HG02798 (cell line): ENCODE results near the gene RNF168.
A peak's percentile ranks its signal among the peaks of the same experiment; 100 is the strongest.
"Not testable (repeated sequence)": the region's sequence is repeated elsewhere in the genome, so short reads cannot be mapped to it uniquely, and the experiment has no call there.

ENCODE experiments used
- ATAC-seq: cut with Tn5 transposase; IDR thresholded peaks from one replicate; pipeline ENCODE4 v1.9.1; 2021; ENCODE audit warnings: mild to moderate bottlenecking; ENCODE audit not compliant: unreplicated experiment, poor library complexity

Gene RNF168

GRCh38 chr3:196472286-196472685 is 31.3 kb downstream of the RNF168 start:
- no peak for ATAC-seq

- ATAC-seq: no peak
Measured at GRCh38 chr3:196471551-196471950, 32.0 kb downstream of the RNF168 start.

GRCh38 chr3:196470182-196470581 is 33.4 kb downstream of the RNF168 start:
- ATAC-seq: not testable (repeated sequence)

- no peak for ATAC-seq
Measured at GRCh38 chr3:196463804-196464203, 39.8 kb downstream of the RNF168 start.

GRCh38 chr3:196463478-196463756 is 40.2 kb downstream of the RNF168 start:
- no peak for ATAC-seq

GRCh38 chr3:196462680-196463477 is 40.7 kb downstream of the RNF168 start:
- ATAC-seq: not testable (repeated sequence)

GRCh38 chr3:196458063-196458462 is 45.5 kb downstream of the RNF168 start:
- no peak for ATAC-seq

- not testable (repeated sequence) for ATAC-seq
Measured at GRCh38 chr3:196457470-196457869, 46.1 kb downstream of the RNF168 start.

- no peak for ATAC-seq
Measured at GRCh38 chr3:196454935-196455334, 48.6 kb downstream of the RNF168 start.

GRCh38 chr3:196445391-196445790 is 58.2 kb downstream of the RNF168 start:
- ATAC-seq: not testable (repeated sequence)

GRCh38 chr3:196444500-196444894 is 59.1 kb downstream of the RNF168 start:
- ATAC-seq: no peak

- ATAC-seq: no peak
Measured at GRCh38 chr3:196440696-196441095, 62.9 kb downstream of the RNF168 start.

- ATAC-seq: peak; percentile 53
Measured at GRCh38 chr3:196440041-196440537, 63.5 kb downstream of the RNF168 start.

- ATAC-seq: peak; percentile 90
Measured at GRCh38 chr3:196432137-196432879, 71.3 kb downstream of the RNF168 start, which contains the start of gene UBXN7. Gene UBXN7, minus strand, starts transcription at chr3:196432427. Its CDS starts 28 bp downstream, at chr3:196432399.

- ATAC-seq: peak; percentile 34
Measured at GRCh38 chr3:196431181-196432136, 72.1 kb downstream of the RNF168 start.

GRCh38 chr3:196428041-196428440 is 75.5 kb downstream of the RNF168 start:
- ATAC-seq: no peak

GRCh38 chr3:196424421-196424820 is 79.1 kb downstream of the RNF168 start:
- ATAC-seq: not testable (repeated sequence)

GRCh38 chr3:196423044-196423781 is 80.4 kb downstream of the RNF168 start:
- ATAC-seq: no peak

- ATAC-seq: not testable (repeated sequence)
Measured at GRCh38 chr3:196421668-196422067, 81.9 kb downstream of the RNF168 start.

GRCh38 chr3:196419386-196419785 is 84.2 kb downstream of the RNF168 start:
- ATAC-seq: no peak
